HG03460 (cell line): ENCODE data around the gene TMEM245.
"Not testable (repeated sequence)": the region's sequence is repeated elsewhere in the genome, so short reads cannot be mapped to it uniquely, and the experiment has no call there.

Source experiments
- ATAC-seq: cut with Tn5 transposase; IDR thresholded peaks from one replicate; pipeline ENCODE4 v1.9.1; 2021; ENCODE audit not compliant: unreplicated experiment

Gene TMEM245

DNA sequence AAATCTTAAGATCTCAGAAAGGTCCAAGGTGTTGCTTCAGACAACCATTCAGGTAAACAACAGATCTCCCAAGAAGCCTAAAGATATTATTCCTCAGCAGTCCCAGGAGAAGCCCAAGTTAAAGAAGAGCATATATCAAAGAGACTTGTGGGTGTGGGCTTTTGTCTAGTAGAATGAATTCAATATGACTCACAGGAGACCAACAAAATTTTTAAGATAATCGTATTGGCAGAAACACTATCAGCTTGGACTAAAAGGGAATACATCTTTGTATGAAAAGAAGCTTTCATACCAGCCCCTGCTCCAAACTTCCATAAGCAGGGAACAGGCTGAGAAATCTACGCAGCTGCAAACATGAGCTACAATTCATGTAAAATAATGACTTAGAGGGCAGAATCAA is 116.6 kb downstream of the TMEM245 start:
- ATAC-seq = no peak

DNA sequence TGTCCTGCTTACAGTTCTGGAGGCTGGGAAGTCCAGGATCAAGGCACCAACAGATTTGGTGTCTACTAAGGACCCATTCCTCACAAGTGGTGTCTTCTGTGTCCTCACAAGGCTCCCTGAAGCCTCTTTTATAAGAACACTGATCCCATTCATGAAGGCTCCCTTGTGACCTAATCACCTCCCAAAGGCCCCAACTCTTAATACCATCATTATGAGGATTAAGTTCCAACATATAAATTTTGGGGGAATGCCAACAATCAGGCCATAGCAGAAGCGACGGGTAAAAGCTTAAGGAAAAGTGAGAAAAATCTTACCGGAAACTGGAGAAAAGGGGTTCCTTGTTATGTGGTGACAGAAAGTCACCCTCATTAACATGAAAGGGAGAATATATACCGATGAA is 117.6 kb downstream of the TMEM245 start:
- ATAC-seq = no peak

DNA sequence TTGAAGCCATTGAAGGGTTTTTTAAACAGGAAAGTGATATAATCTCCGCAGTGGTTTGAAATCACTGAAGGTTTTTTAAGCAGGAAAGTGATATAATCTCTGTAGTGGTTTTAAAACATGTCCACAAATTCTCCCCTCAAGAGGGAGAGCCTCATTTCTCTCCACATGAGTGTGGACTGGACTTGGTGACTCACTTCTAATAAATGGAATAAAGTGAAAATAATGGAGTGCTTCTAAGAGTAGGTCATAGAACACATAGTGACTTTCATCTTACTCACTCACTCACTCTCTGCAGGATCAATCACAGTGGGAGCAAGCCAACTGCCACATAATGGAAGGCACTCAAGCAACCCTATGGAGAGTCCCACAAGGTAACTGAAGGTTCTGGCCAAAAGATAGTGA is 118.5 kb downstream of the TMEM245 start:
- no peak for ATAC-seq

DNA sequence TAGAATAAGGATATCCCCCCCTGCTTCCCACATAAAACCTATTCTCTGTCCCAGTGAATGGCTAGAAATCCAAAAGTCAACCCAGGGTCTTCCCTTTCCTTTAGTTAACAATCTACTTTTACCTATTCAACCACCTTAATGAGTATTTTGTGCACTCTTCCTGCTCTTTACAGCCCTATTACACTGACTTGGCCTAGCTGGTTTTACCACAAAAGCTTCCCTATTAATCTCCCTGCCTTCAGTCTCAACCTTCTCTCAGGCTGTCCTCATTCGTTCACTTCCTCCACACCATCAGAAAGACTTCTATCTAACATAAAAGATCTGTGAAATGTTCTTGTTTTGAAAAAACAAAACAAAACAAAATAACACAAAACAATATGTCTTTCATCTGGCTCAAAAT is 122.6 kb downstream of the TMEM245 start:
- ATAC-seq = no peak

DNA sequence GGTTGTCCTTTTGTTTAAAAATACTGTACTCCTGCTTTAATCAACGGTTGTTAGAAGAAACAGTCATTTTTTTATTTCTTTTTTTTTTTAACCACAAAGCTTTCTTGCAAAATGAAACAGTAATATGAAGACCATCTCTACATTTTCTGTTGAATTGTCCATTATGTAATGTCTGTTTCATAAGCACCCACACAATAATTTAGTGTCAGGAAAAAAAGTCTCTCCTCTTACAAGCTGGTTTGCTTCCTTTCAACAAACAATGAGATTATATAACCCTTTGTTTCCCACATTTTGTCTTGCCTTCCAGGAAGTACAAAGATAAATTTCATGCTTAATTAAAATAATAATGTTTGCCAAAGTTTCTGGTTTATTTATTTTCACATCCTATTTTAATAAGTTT is 123.1 kb downstream of the TMEM245 start:
- no peak for ATAC-seq

DNA sequence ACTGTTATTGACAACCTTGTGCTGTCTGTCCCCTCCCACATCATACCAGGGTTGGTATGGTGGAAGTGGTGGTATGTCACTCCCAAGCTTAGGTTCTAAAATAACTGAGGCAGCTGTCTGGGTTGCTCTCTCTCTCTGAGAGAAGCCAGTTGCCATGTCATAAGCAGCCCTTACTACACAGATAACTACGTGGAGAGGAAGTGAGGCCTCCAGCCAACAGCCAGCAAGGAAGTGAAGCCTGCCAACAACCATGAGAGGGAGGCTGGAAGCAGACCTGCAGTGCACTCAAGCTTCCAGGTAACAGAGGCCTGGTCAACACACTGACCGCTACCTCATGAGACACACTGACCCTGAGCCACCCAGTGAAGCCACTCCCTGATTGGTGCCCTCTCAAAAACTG is 125.1 kb downstream of the TMEM245 start:
- peak; percentile 87 for ATAC-seq

DNA sequence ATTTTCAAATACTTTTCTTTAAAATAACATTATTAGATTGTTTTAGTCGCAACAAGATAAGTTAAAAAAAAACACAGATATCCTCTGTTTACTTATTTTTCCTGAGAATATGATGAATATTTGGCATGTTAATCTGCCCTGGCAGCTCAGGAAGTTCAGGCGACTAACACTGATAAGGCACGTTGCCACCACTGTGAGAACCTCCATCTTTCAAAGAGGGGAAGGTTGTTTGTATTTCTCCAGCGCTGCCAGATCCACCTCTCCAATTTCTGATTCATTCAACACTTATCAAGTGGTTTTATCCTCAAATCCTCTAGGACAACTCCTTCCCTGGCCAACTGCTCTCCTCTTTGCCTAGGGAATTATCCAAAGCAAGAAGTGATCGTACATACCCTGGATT is 128.3 kb downstream of the TMEM245 start:
- ATAC-seq = no peak

DNA sequence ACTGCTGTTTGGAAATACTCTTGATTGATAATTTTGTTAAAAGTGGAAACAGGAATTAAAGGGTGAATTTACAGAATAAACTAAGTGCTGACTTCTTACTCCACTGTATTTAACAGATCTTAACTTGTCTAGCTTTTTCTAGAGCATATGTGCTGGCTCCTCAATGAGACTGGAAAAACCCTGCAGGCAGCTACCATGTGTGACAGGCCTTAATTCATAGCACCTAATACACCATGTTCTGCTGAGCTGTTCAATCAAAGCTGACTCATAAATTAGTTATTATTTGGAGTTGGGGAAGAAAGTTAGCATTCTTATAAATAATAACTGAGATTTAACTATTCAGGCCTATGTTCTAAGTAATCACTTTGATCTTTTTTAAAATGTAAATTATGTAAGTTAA is 135.9 kb downstream of the TMEM245 start:
- ATAC-seq = no peak

DNA sequence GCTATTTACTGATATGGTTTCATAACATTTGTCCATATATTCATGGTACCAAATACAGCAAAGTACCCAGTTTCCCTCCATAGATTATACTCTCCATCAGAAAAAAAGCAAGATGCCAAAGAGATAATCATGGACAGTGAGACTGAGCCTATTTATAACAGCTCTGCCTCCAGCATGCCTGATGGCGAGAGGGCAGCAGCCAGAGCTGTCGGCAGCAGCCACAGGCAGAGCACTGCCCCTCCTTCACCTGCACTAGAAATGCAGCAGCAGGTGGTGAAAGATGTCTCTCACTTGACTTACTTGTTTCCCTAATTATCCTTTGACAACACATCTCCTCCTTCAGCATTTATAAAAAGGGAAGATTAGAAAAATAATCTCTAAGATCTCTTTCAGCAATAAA is 138.9 kb downstream of the TMEM245 start:
- ATAC-seq = no peak

DNA sequence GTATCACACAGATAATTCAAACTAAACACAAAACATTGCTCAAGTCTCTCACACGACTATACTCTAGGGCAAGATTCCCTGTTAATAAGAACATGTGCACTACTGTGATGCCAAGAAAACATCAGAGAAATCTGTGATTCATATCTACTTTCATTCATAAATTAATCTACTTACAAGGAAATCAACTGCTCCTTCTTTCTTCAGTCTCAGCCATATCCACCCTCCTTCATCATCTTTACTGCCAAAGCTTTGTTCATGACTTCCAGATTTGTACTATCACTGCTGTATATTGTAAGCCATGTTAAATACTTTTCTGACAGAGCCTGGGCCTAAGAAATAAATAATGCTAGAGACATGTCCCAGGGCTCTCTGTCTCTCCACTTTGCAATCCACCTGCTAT is 141.5 kb downstream of the TMEM245 start:
- ATAC-seq = no peak

DNA sequence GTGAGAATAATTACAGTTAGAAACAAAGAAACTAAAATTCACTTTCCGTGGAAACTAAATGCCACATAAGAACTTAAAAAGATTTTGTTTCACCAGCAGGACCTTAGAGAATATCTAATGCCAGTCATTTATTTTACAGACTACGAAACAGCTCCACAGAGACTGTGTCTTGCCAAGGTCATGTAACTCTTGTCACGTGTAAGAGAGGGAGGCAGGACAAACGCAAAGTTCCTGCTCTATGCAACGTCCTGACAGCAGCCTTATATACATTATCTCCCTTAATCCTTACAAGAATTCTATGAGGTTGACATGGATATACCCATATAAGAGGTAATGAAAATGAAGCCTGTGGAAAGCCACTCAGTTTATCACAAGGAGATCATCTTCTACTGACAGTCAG is 145.9 kb downstream of the TMEM245 start:
- ATAC-seq = no peak

DNA sequence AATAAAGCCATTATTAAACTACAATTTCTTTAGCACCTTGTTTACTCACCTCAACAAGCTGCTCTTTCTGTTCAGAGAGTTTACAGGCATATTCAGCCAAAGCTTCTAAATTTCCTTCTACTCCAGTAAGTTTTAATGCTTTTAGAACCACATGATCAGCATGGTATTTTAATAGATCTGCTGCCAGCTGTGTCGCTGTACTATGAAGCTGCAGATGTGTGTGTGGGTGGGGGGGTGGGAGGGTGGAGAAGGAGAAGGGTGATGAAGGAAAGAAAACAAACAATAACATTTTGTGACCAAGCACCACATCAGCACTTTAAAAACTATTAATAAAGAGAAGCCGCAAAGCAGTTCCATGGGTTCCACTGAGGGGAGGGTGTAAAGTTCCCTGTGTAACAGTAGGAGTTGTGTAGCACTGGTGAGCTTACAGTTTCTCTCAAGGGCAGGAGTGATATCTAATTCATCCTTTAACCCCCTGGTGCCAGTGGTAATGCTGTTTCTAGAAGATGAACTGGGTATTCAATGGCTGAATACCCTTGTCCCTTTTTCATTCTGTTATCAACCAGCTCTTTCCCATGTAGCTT is 147.0 kb downstream of the TMEM245 start:
- no peak for ATAC-seq

DNA sequence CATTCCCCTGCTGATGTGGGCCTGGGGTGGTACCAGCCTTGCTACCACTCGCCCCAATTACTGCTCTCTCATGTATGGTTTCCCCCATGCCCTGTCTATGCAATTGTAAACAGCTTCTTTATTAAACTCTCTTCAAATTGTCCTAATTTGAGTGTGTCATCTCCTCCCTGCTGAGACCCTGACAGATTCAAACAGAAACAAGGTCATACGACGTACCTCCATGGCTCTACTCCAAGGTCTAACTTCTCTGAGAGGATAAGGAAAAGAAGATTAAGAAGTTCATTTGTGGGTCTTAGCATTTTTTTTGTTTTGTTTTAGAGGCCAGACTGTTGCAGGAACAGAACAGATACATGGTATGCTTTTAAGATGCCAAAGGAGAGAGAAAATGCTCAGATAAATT is 147.6 kb downstream of the TMEM245 start:
- no peak for ATAC-seq

DNA sequence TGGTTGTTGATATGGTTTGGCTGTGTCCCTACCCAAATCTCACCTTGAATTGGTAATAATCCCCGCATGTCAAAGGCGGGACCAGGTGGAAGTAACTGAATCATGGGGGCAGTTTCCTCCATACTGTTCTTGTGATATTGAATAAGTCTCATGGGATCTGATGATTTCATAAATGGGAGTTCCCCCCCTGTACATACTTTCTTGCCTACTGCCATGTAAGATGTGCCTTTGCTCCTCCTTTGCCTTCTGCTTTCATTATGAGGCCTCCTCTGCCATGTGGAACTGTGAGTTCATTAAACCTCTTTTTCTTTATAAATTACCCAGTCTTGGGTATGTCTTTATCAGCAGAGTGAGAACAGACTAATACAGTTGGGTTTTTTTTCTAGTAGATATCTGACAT is 148.4 kb downstream of the TMEM245 start:
- not testable (repeated sequence) for ATAC-seq

DNA sequence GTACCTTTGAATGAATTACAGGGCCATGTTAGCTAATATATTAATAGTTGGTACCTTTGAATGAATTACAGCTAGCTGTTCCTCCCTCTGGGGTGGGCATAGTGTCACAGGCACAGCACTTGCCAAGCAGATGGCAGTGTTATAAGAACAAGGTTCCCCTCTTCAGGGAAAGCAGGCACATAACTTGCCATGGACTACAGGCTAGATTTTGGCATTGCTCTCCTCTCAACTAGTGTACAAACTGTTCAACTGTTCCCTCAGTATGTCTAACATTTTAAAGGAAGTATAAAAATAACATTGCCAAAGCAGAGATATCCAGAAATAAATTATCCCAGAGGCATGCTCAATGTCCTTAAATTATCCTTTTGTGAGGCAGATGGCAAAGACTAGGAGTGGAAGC is 151.8 kb downstream of the TMEM245 start:
- no peak for ATAC-seq
